PC-9 (cell line): ENCODE data around the gene NME7. TPM values are rescaled to one million over a fixed set of nuclear protein-coding genes. Genes with fewer than 3 reads are reported as not detected.

Experiments
- BruUV-seq: library from RNA; stranded (reverse); fragments of 400-500 nt; replicated peaks from 2 replicates; lab custom pipeline; 2021; lab: Mats Ljungman, UMichigan
- CTCF ChIA-PET: fragments of 300-600 bp; sonication (Branson Sonifier 250); formaldehyde crosslinking; loops from one replicate; lab custom pipeline; 2022; ENCODE audit warnings: antibody characterized with exemption; lab: Charles Lee
- POLR2A ChIA-PET: fragments of 300-600 bp; sonication (Branson Sonifier 250); formaldehyde crosslinking; loops from one replicate; lab custom pipeline; 2022; ENCODE audit warnings: antibody characterized with exemption; ENCODE audit not compliant: unreplicated experiment; lab: Charles Lee
- DNase-seq, 2 experiments: peaks; one replicate each; pipeline versions ENCODE4 v3.0.0 to v3.0.0-alpha.2; 2015 to 2022; ENCODE audit warnings: mixed read lengths in 1 of 2
- H2AFZ ChIP-seq: fragments of 200-600 bp; sonication (generic); 2 replicates; pipeline ENCODE4 v1.8.1; 2017; ENCODE audit warnings: antibody characterized with exemption
- H3F3A ChIP-seq: fragments of 200-600 bp; sonication (generic); 2 replicates; pipeline ENCODE4 v1.8.1; 2017; ENCODE audit warnings: antibody characterized with exemption, mild to moderate bottlenecking, low read depth; ENCODE audit not compliant: insufficient read depth
- H3K27ac ChIP-seq: fragments of 200-600 bp; sonication (generic); 2 replicates; pipeline ENCODE4 v1.6.1; 2016; ENCODE audit warnings: mixed run types
- H3K27me3 ChIP-seq: fragments of 200-600 bp; sonication (generic); 2 replicates; pipeline ENCODE4 v1.6.1; 2016; ENCODE audit warnings: low read depth, mixed run types; ENCODE audit not compliant: insufficient read depth
- H3K36me3 ChIP-seq: fragments of 200-600 bp; sonication (generic); 2 replicates; pipeline ENCODE4 v1.6.1; 2016; ENCODE audit warnings: low read depth, mixed run types
- H3K4me1 ChIP-seq: fragments of 200-600 bp; sonication (generic); replicated peaks from 2 replicates; pipeline ENCODE4 v1.6.1; 2016; ENCODE audit warnings: mixed run types; ENCODE audit not compliant: insufficient read depth
- H3K4me2 ChIP-seq: fragments of 200-600 bp; sonication (generic); 2 replicates; pipeline ENCODE4 v1.6.1; 2017; ENCODE audit warnings: mixed run types
- H3K4me3 ChIP-seq: fragments of 200-600 bp; sonication (generic); 2 replicates; pipeline ENCODE4 v1.6.1; 2016; ENCODE audit warnings: mixed run types
- H3K79me2 ChIP-seq: fragments of 200-600 bp; sonication (generic); 2 replicates; pipeline ENCODE4 v1.6.1; 2017; ENCODE audit warnings: low read depth, mixed run types
- H3K9me2 ChIP-seq: fragments of 200-600 bp; sonication (generic); 2 replicates; pipeline ENCODE4 v1.8.1; 2017; ENCODE audit warnings: mild to moderate bottlenecking; ENCODE audit not compliant: insufficient read depth
- H3K9me3 ChIP-seq: fragments of 200-600 bp; sonication (generic); 2 replicates; pipeline ENCODE4 v1.8.1; 2016; ENCODE audit warnings: low read depth; ENCODE audit not compliant: insufficient read depth
- H4K20me1 ChIP-seq: fragments of 200-600 bp; sonication (generic); 2 replicates; pipeline ENCODE4 v1.8.1; 2017; ENCODE audit not compliant: insufficient read depth
- EZH2 ChIP-seq: fragments of 200-600 bp; sonication (generic); IDR thresholded peaks from 2 replicates; pipeline ENCODE4 v1.8.0; 2017; ENCODE audit warnings: antibody characterized with exemption, low read depth
- intact Hi-C: fragments of 100-400 bp; cut with micrococcal nuclease; formaldehyde crosslinking; loops from one replicate; pipeline ENCODE4 v1.10.0; 2022; ENCODE audit not compliant: unreplicated experiment
- total RNA-seq: library from RNA; stranded (reverse); gene quantifications from 2 replicates; pipeline ENCODE4 v1.2.3, GENCODE V29; 2021
- TF ChIP-seq, protein P1 (sequence below): fragments of 200-600 bp; sonication (generic); conservative IDR thresholded peaks from 2 replicates; pipeline ENCODE4 v1.6.1; 2017; ENCODE audit warnings: mixed run types, antibody characterized with exemption, mild to moderate bottlenecking, moderate library complexity

The NME7 gene
- total RNA-seq, 1 experiment from 2014 or later: 21.4 TPM

DNA sequence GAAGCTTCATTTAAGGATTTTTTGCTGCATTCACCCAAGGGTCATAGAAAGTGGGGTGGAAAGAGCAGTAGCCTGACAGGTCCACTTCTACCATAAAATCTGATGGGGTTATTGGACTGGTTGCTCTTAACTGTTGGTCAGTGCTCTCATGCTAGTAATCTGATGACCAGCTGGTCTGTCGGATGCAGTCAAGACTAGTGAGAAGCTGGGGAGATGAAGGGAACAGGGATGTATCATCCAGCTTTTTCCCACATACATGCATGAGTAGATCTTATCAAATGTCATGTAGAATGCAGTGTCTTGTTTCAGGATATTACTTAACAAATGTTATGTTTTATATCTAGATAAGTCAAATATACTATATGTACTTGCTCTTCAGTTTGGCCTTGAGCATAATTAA is 250.0 kb downstream of the NME7 start:
- H3K4me1 ChIP-seq: peaks cover 46% of the 10 kb centered on the region
- peak overlapping the region; percentile 28; the same call in 1 of the 2 replicates for H3K27ac ChIP-seq
- intact Hi-C loops: no loop called here
- H3K36me3 ChIP-seq: peaks cover 64% of the 10 kb centered on the region
- H3K79me2 ChIP-seq: peaks cover 97% of the 10 kb centered on the region
- H3K27me3 ChIP-seq: no peaks in the 10 kb centered on the region
- H3K9me2 ChIP-seq: no peaks in the 10 kb centered on the region
- H3K9me3 ChIP-seq: no peaks in the 10 kb centered on the region
- H3F3A ChIP-seq: peaks cover 18% of the 10 kb centered on the region
- no peak overlapping the region for H2AFZ ChIP-seq
- ChIA-PET CTCF (interaction anchor here (0.6 kb wide), 1 partner anchor 146 kb away, joined by 3 read pairs; no protein-coding TSS in a partner anchor), POLR2A (no interaction called here)
- no peaks in the 10 kb centered on the region for H4K20me1 ChIP-seq
- TF ChIP-seq EZH2: no peak
- TF ChIP-seq, protein P1, sequence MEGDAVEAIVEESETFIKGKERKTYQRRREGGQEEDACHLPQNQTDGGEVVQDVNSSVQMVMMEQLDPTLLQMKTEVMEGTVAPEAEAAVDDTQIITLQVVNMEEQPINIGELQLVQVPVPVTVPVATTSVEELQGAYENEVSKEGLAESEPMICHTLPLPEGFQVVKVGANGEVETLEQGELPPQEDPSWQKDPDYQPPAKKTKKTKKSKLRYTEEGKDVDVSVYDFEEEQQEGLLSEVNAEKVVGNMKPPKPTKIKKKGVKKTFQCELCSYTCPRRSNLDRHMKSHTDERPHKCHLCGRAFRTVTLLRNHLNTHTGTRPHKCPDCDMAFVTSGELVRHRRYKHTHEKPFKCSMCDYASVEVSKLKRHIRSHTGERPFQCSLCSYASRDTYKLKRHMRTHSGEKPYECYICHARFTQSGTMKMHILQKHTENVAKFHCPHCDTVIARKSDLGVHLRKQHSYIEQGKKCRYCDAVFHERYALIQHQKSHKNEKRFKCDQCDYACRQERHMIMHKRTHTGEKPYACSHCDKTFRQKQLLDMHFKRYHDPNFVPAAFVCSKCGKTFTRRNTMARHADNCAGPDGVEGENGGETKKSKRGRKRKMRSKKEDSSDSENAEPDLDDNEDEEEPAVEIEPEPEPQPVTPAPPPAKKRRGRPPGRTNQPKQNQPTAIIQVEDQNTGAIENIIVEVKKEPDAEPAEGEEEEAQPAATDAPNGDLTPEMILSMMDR: no peak
- BruUV-seq: no TSS peak
- no peak overlapping the region for H3K4me2 ChIP-seq
- no peak for DNase-seq
- no peak overlapping the region for H3K4me3 ChIP-seq

DNA sequence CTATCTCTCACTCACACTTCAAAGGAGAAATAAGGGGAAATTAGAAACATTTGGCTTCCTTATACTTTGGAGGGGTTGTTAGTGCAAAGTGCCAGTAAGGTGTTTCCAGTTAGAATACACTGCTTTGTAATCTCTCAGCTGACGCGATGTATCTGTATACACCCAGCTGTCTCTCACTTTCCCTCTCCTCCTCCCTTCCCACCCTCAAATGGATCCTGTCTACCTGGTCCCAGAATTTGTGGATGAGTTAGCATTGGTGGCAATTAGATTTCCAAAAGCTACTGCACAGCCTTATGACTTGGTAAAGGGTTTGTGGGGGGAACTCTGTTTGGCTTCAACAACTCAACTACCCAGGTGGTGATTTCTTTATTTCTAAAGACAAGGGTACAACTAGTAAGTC is 250.6 kb downstream of the NME7 start:
- H3K36me3 ChIP-seq: peaks cover 70% of the 10 kb centered on the region
- CTCF ChIA-PET: no interaction called here
- no peaks in the 10 kb centered on the region for H3K27me3 ChIP-seq
- H3K9me3 ChIP-seq: no peaks in the 10 kb centered on the region
- peaks cover 24% of the 10 kb centered on the region for H3F3A ChIP-seq
- H3K27ac ChIP-seq: peak overlapping the region; percentile 28; the same call in 1 of the 2 replicates
- no peaks in the 10 kb centered on the region for H3K9me2 ChIP-seq
- H4K20me1 ChIP-seq: no peaks in the 10 kb centered on the region
- H3K4me1 ChIP-seq: peaks cover 52% of the 10 kb centered on the region
- intact Hi-C loops: no loop called here
- peaks cover 99% of the 10 kb centered on the region for H3K79me2 ChIP-seq
- TF ChIP-seq, protein P1: no peak
- TF ChIP-seq EZH2: no peak
- H3K4me3 ChIP-seq: no peak overlapping the region
- H3K4me2 ChIP-seq: no peak overlapping the region
- BruUV-seq: no TSS peak
- no peak for DNase-seq
- POLR2A ChIA-PET: no interaction called here
- H2AFZ ChIP-seq: no peak overlapping the region

GRCh38 chr1:169115891-169116585 is 251.6 kb downstream of the NME7 start:
- peaks cover 74% of the 10 kb centered on the region for H3K36me3 ChIP-seq
- H3K79me2 ChIP-seq: peaks cover 99% of the 10 kb centered on the region
- no peaks in the 10 kb centered on the region for H3K27me3 ChIP-seq
- CTCF ChIA-PET: interaction anchor here (0.7 kb wide), 1 partner anchor 17 kb away, joined by 6 read pairs; no protein-coding TSS in a partner anchor
- H3K9me2 ChIP-seq: no peaks in the 10 kb centered on the region
- intact Hi-C loops: no loop called here
- no TSS peak for BruUV-seq
- no peak for TF ChIP-seq EZH2
- TF ChIP-seq, protein P1: no peak
- no peak overlapping the region for H3K4me2 ChIP-seq
- POLR2A ChIA-PET: no interaction called here
- H3F3A ChIP-seq: peaks cover 30% of the 10 kb centered on the region
- no peaks in the 10 kb centered on the region for H4K20me1 ChIP-seq
- H3K4me3 ChIP-seq: no peak overlapping the region
- peak in 1 of 2 experiments; percentile 47 for DNase-seq
- H3K4me1 ChIP-seq: peaks cover 60% of the 10 kb centered on the region
- H3K9me3 ChIP-seq: no peaks in the 10 kb centered on the region
- H3K27ac ChIP-seq: no peak overlapping the region
- H2AFZ ChIP-seq: no peak overlapping the region
